Fibroblast of peridontal ligament (primary cell): ENCODE measurements around the gene TK1.
"Not testable (repeated sequence)": the region's sequence is repeated elsewhere in the genome, so short reads cannot be mapped to it uniquely, and the experiment has no call there.

ENCODE experiments used
- DNase-seq: peaks from one replicate; pipeline ENCODE4 v3.0.0-alpha.2; 2010; ENCODE audit errors: extremely low read depth

TK1 gene

GRCh38 chr17:78148286-78149016 is 38.4 kb downstream of the TK1 start:
- DNase-seq, result no peak

- no peak for DNase-seq
These were observed 39.4 kb downstream of the TK1 start for GRCh38 chr17:78147315-78147998.

DNA sequence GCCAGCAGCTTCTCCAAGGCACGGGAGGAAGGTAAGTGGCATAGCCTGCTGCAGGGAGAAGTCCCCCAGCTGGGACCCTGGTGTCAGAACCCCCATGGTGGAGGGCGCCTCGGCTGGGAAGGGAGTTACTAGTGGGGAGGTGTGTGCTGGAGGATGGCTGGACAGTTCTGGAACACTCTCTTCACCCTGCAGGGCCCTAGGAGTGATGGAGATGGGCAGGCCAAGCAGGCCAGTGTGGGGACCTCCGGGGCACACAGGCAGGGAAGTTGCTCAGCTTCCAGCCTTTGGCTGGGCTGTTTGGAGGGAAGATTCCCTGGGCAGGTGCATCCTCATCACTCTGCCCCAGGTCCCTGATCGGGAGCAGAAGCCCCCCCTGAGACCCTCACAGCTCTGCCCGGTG is 40.0 kb downstream of the TK1 start:
- no peak for DNase-seq

DNA sequence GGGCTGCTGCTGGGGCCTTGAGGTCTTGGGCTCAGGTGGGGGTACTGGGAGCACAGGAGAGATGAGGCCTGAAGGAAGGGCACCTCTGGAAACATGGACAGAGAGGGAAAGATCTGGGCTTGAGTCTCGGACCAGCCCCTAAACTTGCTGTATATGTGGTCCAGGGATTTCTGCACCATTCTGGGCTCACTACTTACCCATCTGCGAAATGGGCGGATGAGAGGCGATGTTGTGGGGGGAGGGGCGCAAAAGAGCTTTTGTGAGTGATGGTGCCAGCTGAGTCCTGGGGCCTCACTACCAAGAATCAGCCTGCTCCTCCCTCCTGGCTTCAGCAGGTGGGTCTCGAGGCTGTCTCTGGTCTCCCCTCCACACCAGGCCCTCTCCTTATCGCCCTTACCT is 40.4 kb downstream of the TK1 start:
- no peak for DNase-seq

DNA sequence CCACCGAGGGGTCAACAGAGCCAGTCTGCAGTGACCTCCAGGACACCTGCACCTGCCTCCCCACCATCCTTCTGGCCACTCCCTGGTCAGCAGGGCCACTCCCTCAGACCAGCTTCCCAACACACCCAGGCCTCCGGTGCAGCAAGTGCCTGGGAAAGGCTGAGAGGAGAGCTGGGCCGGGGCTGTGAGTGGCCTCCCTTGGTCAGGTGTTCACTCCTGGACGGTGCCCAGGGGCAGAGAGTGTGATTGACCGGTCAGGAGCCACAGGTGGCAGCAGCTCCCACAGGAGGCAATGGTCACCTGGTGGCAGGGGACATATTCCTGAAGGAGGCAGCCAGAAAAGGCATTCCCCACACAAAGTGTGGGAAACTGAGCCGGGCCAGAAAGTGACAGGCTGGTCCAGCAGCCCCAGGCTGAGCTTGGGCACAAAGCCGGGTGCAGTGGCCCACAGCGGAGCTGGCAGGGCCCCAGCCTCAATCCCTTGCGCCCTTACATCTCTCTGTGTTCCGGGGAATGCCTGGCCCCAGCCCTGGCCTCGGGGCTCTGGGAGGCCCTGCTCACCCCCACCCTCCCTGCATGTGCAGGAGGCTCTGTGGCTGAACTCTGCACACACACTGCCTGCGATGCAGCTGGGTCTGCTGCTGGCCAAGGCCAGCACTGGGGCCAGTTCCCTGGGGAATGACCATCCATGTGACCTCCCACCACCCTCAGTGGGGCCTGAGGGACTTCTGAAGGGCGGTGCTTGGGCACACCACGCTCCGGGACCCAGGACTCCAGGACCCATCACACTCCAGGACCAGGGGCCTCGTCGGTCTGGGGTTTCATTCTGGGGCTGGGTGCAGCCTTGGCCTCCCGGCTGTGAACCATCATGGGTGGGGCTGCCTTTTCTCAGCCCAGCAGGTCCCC is 41.9 kb downstream of the TK1 start:
- DNase-seq, result no peak

GRCh38 chr17:78144147-78144719 is 42.6 kb downstream of the TK1 start:
- DNase-seq, result peak; percentile 85

DNA sequence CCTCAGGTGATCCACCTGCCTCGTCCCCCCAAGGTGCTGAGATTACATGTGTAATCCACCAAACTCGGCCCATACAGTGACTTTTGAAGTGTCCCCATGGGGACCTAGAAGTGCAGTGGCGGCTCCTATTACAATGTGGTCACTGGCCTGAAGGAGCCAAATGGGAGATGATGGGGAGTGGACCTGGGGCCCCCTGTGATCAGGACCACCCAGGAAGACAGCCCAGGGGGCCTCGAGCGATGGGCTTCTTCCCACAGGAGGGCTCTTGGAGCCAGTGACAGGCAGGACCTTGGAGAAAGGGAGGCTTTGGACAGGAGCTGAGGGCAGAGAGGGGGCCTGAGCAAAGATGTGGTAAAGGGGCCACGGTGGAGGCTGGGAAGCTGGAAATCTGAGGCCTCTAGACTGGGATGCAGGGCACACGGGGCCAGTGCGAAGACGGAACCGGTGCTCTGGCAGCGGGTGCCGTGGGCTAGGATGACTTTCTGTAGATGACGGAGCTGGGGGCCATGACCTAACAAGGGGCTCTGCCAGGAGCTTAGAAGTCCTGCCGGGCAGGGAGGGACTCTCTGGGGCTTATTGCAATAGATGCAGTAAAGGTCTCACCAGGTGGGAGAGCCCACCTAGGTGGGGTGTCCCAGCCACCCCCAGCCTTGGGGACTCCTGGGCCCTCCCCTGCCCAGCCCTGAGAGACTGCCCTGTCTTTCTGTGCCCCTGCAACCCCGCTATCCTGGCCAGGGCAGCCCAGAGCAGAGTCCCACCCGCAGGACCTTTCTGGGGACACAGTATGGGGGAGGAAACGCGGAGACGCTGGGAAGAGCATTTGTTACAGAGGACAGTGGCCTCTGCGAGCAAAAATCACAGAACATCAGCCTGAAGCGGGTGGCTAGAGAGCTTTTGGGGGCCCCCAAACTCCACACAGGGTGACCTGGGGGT is 43.4 kb downstream of the TK1 start:
- DNase-seq, result no peak

DNA sequence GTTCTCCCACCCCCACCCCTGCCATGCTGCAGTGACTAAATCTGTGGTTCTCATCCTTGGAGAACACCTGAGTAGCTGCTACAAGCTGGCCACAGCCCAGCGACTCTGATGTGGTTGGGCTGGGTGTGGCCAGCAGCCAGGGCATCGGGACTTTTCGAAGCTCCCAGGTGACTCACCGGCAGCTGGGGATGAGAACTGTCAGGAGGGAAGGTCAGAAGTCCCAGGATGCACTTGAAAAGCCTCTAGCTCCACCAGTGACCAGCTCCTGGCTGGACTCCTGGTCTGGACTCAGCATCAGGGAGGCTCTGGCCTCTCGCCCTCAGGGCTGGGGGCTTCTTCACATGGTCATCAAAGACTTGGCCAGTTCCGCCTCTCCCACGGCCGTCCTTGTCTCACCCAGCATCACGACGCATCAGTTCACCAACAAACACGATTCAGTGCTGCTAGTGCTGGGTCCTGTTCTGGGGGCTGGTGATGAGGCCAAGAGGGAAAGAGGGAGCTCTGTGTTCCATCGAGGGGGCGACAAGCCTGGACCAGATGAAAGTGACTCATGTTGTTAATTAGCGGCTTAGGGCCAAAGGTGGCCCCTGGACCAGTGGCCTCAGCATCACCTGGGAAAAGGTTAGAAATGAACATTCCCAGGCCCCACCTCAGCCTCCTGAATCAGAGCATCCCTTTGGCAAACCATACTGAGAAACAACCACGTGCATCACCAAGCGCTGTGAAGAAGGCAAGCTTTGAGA is 44.6 kb downstream of the TK1 start:
- no peak for DNase-seq

DNA sequence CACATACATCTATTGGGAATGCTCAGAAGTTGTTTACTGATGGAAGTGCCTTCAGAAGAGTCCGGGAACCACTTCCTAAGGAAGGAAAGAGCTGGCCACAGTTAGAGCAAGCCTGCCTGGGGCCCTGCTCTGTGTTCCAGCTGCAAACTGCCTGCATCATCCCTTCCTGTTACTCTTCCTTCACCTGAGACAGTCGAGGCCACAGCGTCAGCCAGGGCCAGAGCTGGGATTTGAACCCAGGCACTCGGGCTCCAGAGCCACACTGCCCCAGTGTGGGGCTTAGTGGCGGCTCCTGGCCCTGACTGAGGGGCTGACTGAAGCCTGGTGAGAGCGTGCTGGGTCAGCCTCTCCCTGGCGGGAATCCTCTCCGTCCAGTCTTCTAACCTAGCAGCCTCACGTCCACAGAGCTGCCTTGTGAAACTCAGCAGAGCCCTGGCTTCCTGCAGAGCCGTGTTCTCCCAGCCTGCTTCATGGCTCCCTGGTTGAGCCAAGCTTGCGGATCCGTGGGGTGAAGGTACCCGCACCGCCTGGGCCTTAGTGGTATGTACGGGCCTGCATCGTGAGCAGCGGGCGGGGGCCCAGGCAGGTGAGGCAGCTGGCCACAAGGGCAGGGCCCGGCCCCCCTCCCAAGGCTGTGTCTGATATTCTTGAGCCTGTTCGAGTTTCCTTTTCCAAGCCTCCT is 45.3 kb downstream of the TK1 start:
- no peak for DNase-seq

- no peak for DNase-seq
These were observed 46.4 kb downstream of the TK1 start for GRCh38 chr17:78140169-78141051.

GRCh38 chr17:78139861-78140168 is 47.0 kb downstream of the TK1 start:
- not testable (repeated sequence) for DNase-seq

DNA sequence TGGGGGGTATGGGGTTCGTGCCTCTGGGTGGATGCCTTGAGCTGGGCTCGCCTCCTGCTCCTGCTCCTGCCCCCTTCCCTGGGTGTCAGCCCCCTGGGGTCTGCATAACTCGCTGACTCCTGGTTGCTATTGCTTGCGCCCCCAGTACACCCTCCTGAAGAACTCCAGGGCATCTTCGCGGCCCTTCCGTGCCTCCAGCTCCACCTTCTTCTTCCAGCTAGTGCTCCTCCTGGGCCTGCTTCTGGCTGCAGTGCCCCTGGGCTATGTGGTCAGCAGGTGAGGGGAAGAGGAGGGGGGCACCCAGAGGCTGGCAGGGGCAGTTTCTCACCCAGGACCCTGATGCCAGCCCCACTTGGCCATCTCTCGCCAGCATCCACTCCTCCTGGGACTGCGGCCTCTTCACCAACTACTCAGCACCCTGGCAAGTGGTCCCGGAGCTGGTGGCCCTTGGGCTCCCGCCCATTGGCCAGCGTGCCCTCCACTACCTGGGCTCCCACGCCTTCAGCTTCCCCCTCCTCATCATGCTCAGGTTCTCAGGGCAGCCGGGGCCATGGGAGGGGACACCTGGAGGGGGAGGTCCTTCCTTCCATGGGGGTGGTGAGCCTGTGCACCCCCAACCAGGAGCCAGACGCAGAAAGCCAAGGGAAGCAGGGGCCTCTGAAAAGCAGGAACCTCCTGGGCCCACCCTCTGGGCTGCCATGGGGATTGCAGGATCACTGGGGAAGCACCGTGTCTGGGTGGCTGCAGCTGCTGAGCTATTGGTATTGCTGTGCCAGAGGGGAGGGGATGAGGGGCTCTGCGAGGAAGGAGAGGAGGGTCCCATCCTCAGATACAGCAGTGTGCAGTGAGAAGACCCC is 48.4 kb downstream of the TK1 start:
- no peak for DNase-seq

- DNase-seq, result no peak
These were observed 49.3 kb downstream of the TK1 start for GRCh38 chr17:78137392-78138203.

DNA sequence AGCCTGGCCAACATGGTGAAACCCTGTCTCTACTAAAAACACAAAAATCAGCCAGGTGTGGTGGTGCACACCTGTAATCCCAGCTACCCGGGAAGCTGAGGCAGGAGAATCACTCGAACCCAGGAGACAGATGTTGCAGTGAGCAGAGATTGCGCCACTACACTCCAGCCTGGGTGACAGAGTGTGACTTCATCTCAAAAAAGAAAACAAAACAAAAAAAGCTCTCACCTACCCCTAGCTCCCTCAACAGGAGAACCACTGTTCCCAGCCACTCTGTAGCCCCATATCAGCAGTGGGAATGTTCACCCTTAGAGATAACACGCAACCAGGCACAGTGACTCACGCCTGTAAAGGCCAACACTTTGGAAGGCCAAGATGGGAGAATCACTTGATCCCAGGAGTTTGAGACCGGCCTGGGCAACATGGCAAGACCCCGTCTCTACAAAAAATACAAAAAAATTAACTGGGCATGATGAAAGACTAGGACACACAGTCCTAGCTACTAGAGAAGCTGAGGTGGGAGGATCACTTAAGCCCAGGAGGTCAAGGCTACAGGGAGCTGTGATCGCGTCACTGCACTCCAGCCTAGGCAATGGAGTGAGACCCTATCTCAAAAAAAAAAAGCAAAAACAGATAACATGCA is 50.9 kb downstream of the TK1 start:
- no peak for DNase-seq

GRCh38 chr17:78134899-78135385 is 51.9 kb downstream of the TK1 start:
- no peak for DNase-seq
